Endothelial cell of umbilical vein (primary cell): ENCODE data around the gene GALNT2. TPM values are rescaled to one million over a fixed set of nuclear protein-coding genes. Genes with fewer than 3 reads are reported as not detected.

Experiments used
- BruUV-seq: library from RNA; stranded (reverse); fragments of 400-500 nt; replicated peaks from 2 replicates; lab custom pipeline; 2021; lab: Mats Ljungman, UMichigan
- CTCF ChIA-PET: fragments of 300-600, 350-600 bp; sonication (Branson Sonifier 250); formaldehyde crosslinking; loops from one replicate; lab custom pipeline; 2021; ENCODE audit warnings: antibody characterized with exemption, inconsistent platforms; lab: Charles Lee
- POLR2A ChIA-PET: fragments of 300-600, 350-600 bp; sonication (Branson Sonifier 250); formaldehyde crosslinking; loops from one replicate; lab custom pipeline; 2021; ENCODE audit warnings: antibody characterized with exemption, inconsistent platforms; lab: Charles Lee
- DNase-seq: peaks from one replicate; pipeline ENCODE4 v3.0.0-alpha.2; 2011; ENCODE audit warnings: low read depth, low spot score
- FAIRE-seq: peaks from 2 replicates; lab custom pipeline; 2011; peaks lifted over from hg19 to GRCh38; lab: Jason Lieb, UNC
- H2AFZ ChIP-seq: 2 replicates; pipeline ENCODE4 v1.6.0; 2012; ENCODE audit warnings: low read depth, low read length, control low read depth, inconsistent platforms
- H3K27ac ChIP-seq: 2 replicates; pipeline ENCODE4 v1.5.1; 2011; ENCODE audit warnings: low read depth, mild to moderate bottlenecking, control low read depth, low read length, moderate library complexity; ENCODE audit not compliant: insufficient read depth
- H3K27me3 ChIP-seq, 2 experiments: 2 replicates each; pipeline versions ENCODE4 v1.6.0 to v1.6.1; 2011; ENCODE audit warnings: low read length in 2 of 2, mixed read lengths in 1 of 2; ENCODE audit not compliant: control insufficient read depth in 2 of 2, insufficient read depth in 2 of 2
- H3K36me3 ChIP-seq, 2 experiments: 2 replicates in 1 of 2; 3 replicates in 1 of 2; pipeline ENCODE4 v1.5.1; 2011; ENCODE audit warnings: low read length in 2 of 2, mild to moderate bottlenecking in 1 of 2, moderate library complexity in 1 of 2; ENCODE audit not compliant: control insufficient read depth in 2 of 2, insufficient read depth in 2 of 2; ENCODE audit errors: extremely low read depth in 1 of 2
- H3K4me1 ChIP-seq: 3 replicates; pipeline ENCODE4 v1.5.1; 2011; ENCODE audit warnings: mild to moderate bottlenecking, low read length; ENCODE audit not compliant: control insufficient read depth, insufficient read depth; ENCODE audit errors: extremely low read depth
- H3K4me2 ChIP-seq: 2 replicates; pipeline ENCODE4 v1.6.1; 2011; ENCODE audit warnings: low read length, control low read depth, mixed read lengths; ENCODE audit not compliant: insufficient read depth
- H3K4me3 ChIP-seq, 3 experiments: fragments of 200-600 bp in 1 of 3; sonication (generic), shearing (Covaris generic) in 1 of 3; replicated peaks in 1 of 3; 2 replicates each; pipeline ENCODE4 v1.5.1; 2011 to 2016; ENCODE audit warnings: control low read depth in 3 of 3, low read length in 3 of 3, mild to moderate bottlenecking in 2 of 3, inconsistent platforms in 1 of 3, low read depth in 1 of 3, moderate library complexity in 1 of 3; ENCODE audit not compliant: insufficient read depth in 1 of 3
- H3K79me2 ChIP-seq: 2 replicates; pipeline ENCODE4 v1.6.0; 2012; ENCODE audit warnings: low read length, inconsistent platforms; ENCODE audit not compliant: control insufficient read depth, insufficient read depth
- H3K9ac ChIP-seq: replicated peaks from 2 replicates; pipeline ENCODE3; 2011; ENCODE audit warnings: low read length, control low read depth; ENCODE audit not compliant: insufficient read depth; ENCODE audit errors: extremely low read depth
- H3K9me1 ChIP-seq: replicated peaks from 3 replicates; pipeline ENCODE4 v1.6.0; 2011; ENCODE audit warnings: mild to moderate bottlenecking, low read length; ENCODE audit not compliant: control insufficient read depth, insufficient read depth; ENCODE audit errors: extremely low read depth
- H3K9me3 ChIP-seq: replicated peaks from 2 replicates; pipeline ENCODE4 v1.5.1; 2012; ENCODE audit warnings: low read length, inconsistent platforms; ENCODE audit not compliant: control insufficient read depth, insufficient read depth
- H4K20me1 ChIP-seq: replicated peaks from 2 replicates; pipeline ENCODE3; 2011; ENCODE audit warnings: mild to moderate bottlenecking, low read length; ENCODE audit not compliant: control insufficient read depth, insufficient read depth; ENCODE audit errors: extremely low read depth
- CTCF ChIP-seq, 2 donors: IDR thresholded peaks; 1 replicate in 1 of 2; 2 replicates in 1 of 2; pipeline ENCODE4 v1.5.1; 2011; ENCODE audit warnings: low read length in 2 of 2, mild to moderate bottlenecking in 2 of 2, moderate library complexity in 2 of 2, control low read depth in 1 of 2, inconsistent platforms in 1 of 2, low read depth in 1 of 2; ENCODE audit not compliant: insufficient read depth in 1 of 2; ENCODE audit errors: extremely low read depth in 1 of 2
- EZH2 ChIP-seq: IDR thresholded peaks from 2 replicates; pipeline ENCODE4 v1.6.1; 2012; ENCODE audit warnings: borderline replicate concordance, low read depth, mild to moderate bottlenecking, moderate library complexity, low read length, inconsistent platforms; ENCODE audit not compliant: severe bottlenecking
- FOS ChIP-seq: IDR thresholded peaks from 2 replicates; pipeline ENCODE4 v1.6.1; 2011; ENCODE audit warnings: mild to moderate bottlenecking, low read length, moderate library complexity, borderline replicate concordance; ENCODE audit not compliant: insufficient read depth
- GATA2 ChIP-seq: IDR thresholded peaks from 2 replicates; pipeline ENCODE4 v1.7.0; 2011; ENCODE audit warnings: low read depth, mild to moderate bottlenecking, moderate library complexity, mixed read lengths, low read length; ENCODE audit not compliant: insufficient read length, insufficient read depth
- JUN ChIP-seq: IDR thresholded peaks from 2 replicates; pipeline ENCODE4 v1.6.1; 2011; ENCODE audit warnings: borderline replicate concordance, low read depth; ENCODE audit not compliant: insufficient read length, insufficient read depth
- MYC ChIP-seq: IDR thresholded peaks from one replicate; pipeline ENCODE4 v1.6.1; 2011; ENCODE audit warnings: mild to moderate bottlenecking, low read depth, low read length
- POLR2A ChIP-seq: IDR thresholded peaks from 2 replicates; pipeline ENCODE4 v1.6.1; 2012; ENCODE audit warnings: low read depth, mild to moderate bottlenecking, control low read depth, low read length
- POLR2AphosphoS5 ChIP-seq: IDR thresholded peaks from 2 replicates; pipeline ENCODE4 v1.6.1; 2012; ENCODE audit warnings: low read depth, mild to moderate bottlenecking, control low read depth, low read length, moderate library complexity; ENCODE audit not compliant: insufficient read depth
- dilution Hi-C: fragments of 300-500 bp; cut with MboI; formaldehyde crosslinking; loops from one replicate; pipeline ENCODE4 v1.15.0; 2019; ENCODE audit warnings: low sequenced_read_pairs; ENCODE audit not compliant: extremely low pct_ligation_motif_present
- intact Hi-C: fragments of 100-400 bp; cut with micrococcal nuclease; formaldehyde crosslinking; loops from one replicate; pipeline ENCODE4 v1.10.0; 2022
- polyA plus RNA-seq, 4 experiments: library from polyadenylated mRNA; depleted of rRNA in 3 of 4; stranded (reverse) in 3 of 4; unstranded in 1 of 4; fragments of >200 nt; gene quantifications; 2 replicates each; pipeline versions ENCODE4 v1.2.1 to v1.2.3, GENCODE V29; 2011 to 2012; ENCODE audit warnings: missing spikeins in 1 of 4
- total RNA-seq: library from RNA; stranded (reverse); gene quantifications from 2 replicates; pipeline ENCODE4 v1.2.3, GENCODE V29; 2021
- TF ChIP-seq, protein P1 (sequence below): IDR thresholded peaks from 2 replicates; pipeline ENCODE4 v1.6.1; 2011; ENCODE audit not compliant: insufficient read depth, insufficient read length

The GALNT2 gene
- total and polyA plus RNA-seq, 2 donors (not counting 3 experiments of a cell fraction or from before 2014, with no cell fraction given): 56.3 to 77.5 TPM

GRCh38 chr1:230094746-230095145 is 27.7 kb downstream of the GALNT2 start:
- no peak overlapping the region for H3K27ac ChIP-seq
- H2AFZ ChIP-seq: no peak overlapping the region
- H4K20me1 ChIP-seq: no peaks in the 10 kb centered on the region
- ChIA-PET CTCF (no interaction called here), POLR2A (no interaction called here)
- no peak overlapping the region for H3K9ac ChIP-seq
- H3K4me2 ChIP-seq: no peak overlapping the region
- dilution Hi-C loops (no loop called here), intact Hi-C loops (no loop called here)
- no TSS peak for BruUV-seq
- TF ChIP-seq POLR2AphosphoS5 (no peak), POLR2A (no peak), FOS (no peak), MYC (no peak)
- no peaks in the 10 kb centered on the region for H3K9me3 ChIP-seq
- H3K4me3 ChIP-seq: no peak overlapping the region
- peaks cover 9% of the 10 kb centered on the region for H3K4me1 ChIP-seq
- peaks cover 10% of the 10 kb centered on the region for H3K79me2 ChIP-seq
- FAIRE-seq: no peak
- H3K36me3 ChIP-seq: no peaks in the 10 kb centered on the region
- no peaks in the 10 kb centered on the region for H3K9me1 ChIP-seq
- DNase-seq: no peak
- H3K27me3 ChIP-seq: no peaks in the 10 kb centered on the region

GRCh38 chr1:230095938-230096337 is 28.9 kb downstream of the GALNT2 start:
- CTCF ChIA-PET: no interaction called here
- FAIRE-seq (no peak), DNase-seq (no peak)
- H2AFZ ChIP-seq: no peak overlapping the region
- no peak overlapping the region for H3K9ac ChIP-seq
- H3K36me3 ChIP-seq: no peaks in the 10 kb centered on the region
- H3K9me1 ChIP-seq: no peaks in the 10 kb centered on the region
- H3K27ac ChIP-seq: no peak overlapping the region
- H3K79me2 ChIP-seq: peaks cover 10% of the 10 kb centered on the region
- H3K4me2 ChIP-seq: no peak overlapping the region
- H3K4me1 ChIP-seq: no peaks in the 10 kb centered on the region
- H4K20me1 ChIP-seq: no peaks in the 10 kb centered on the region
- POLR2A ChIA-PET: no interaction called here
- dilution Hi-C loops (no loop called here), intact Hi-C loops (no loop called here)
- TF ChIP-seq GATA2: no peak
- TF ChIP-seq MYC: no peak
- TF ChIP-seq JUN: no peak
- TF ChIP-seq POLR2A: no peak
- no peak for TF ChIP-seq CTCF (IDR thresholded peaks at IDR 0.05; ENCODE audit: extremely low read depth in 1 of 2, insufficient read depth in 1 of 2, low read depth in 1 of 2, low read length in 2 of 2)
- TF ChIP-seq FOS: no peak
- TF ChIP-seq, protein P1, sequence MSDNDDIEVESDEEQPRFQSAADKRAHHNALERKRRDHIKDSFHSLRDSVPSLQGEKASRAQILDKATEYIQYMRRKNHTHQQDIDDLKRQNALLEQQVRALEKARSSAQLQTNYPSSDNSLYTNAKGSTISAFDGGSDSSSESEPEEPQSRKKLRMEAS: no peak
- no peak for TF ChIP-seq EZH2
- TF ChIP-seq POLR2AphosphoS5: no peak
- H3K27me3 ChIP-seq: no peaks in the 10 kb centered on the region
- H3K4me3 ChIP-seq: no peak overlapping the region
- no TSS peak for BruUV-seq
- H3K9me3 ChIP-seq: no peaks in the 10 kb centered on the region
